ENCODE measurements around the gene SQSTM1. TPM values are rescaled to one million over a fixed set of nuclear protein-coding genes. Genes with fewer than 3 reads are reported as not detected.

SQSTM1 gene
- total RNA-seq, 1 donor from 2014 or later, result 97.0 TPM

DNA sequence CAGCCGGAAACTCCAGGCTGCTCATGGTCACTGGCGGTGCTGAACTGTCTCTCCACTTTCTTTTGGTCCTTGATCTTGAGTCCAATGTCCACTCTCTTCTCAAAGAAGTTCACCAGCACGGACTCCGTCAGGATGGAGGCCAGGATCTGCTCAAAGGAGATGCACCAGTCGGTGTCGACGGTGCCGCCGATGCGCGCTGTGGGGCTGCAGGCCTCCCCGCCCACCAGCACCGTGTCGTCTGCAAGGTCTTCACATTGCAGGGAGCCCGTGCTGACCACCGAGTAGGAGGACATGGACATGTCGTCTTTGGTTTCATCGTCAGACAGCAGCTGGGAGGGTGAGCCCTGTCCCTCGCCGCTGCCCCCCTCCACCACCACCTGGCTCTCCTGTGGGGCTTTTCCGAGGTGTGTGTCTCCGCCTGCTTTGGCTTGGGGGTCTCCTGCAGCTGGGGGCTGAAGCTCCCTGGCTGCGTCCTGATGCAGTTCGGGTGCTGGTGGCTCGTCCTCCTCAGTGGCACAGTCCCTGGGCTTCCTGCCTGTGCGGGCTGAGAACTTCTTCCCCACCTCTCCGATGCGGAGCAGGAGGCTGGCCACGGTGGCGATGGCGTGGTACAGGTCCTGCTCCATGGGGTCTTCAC is 42.9 kb downstream of the SQSTM1 start:
- TF ChIP-seq, protein P1, sequence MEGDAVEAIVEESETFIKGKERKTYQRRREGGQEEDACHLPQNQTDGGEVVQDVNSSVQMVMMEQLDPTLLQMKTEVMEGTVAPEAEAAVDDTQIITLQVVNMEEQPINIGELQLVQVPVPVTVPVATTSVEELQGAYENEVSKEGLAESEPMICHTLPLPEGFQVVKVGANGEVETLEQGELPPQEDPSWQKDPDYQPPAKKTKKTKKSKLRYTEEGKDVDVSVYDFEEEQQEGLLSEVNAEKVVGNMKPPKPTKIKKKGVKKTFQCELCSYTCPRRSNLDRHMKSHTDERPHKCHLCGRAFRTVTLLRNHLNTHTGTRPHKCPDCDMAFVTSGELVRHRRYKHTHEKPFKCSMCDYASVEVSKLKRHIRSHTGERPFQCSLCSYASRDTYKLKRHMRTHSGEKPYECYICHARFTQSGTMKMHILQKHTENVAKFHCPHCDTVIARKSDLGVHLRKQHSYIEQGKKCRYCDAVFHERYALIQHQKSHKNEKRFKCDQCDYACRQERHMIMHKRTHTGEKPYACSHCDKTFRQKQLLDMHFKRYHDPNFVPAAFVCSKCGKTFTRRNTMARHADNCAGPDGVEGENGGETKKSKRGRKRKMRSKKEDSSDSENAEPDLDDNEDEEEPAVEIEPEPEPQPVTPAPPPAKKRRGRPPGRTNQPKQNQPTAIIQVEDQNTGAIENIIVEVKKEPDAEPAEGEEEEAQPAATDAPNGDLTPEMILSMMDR (IDR thresholded peaks at IDR 0.05; ENCODE audit: partially characterized antibody, unreplicated experiment), result no peak
- Mint-ChIP-seq H3K4me3 (ENCODE audit: unreplicated experiment) (no peak overlapping the region), H3K27ac (ENCODE audit: unreplicated experiment) (no peak overlapping the region), H3K27me3 (ENCODE audit: unreplicated experiment) (no peaks in the 10 kb centered on the region), H3K9me3 (ENCODE audit: unreplicated experiment) (peaks cover 11% of the 10 kb centered on the region), H3K36me3 (ENCODE audit: unreplicated experiment) (peaks cover 6% of the 10 kb centered on the region), H3K4me1 (ENCODE audit: low read depth, unreplicated experiment) (peaks cover 8% of the 10 kb centered on the region)
- DNase-seq, result no peak

DNA sequence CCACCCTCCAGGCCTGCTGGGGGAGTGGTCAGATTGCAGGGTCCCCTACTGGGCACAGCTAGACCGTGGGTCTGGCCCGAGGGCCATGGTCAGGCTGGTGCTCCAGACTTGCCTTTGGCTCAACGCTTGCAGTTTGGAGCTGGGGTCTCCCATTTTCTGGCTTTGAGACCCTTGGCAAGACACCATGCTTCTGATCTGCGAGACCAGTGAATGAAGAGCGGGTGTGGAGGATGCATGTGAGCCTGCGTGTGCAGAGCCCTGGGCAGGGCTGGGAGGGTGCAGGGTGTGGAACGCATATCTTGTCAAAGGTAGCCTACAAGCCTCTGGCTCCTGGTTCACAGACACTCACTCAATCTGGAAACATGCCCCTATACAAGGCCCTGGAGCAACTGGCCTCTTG is 44.0 kb downstream of the SQSTM1 start:
- H3K9me3 Mint-ChIP-seq (ENCODE audit: unreplicated experiment), result peaks cover 9% of the 10 kb centered on the region
- H3K4me3 Mint-ChIP-seq (ENCODE audit: unreplicated experiment), result no peak overlapping the region
- H3K4me1 Mint-ChIP-seq (ENCODE audit: low read depth, unreplicated experiment), result peaks cover 8% of the 10 kb centered on the region
- DNase-seq, result no peak
- H3K27ac Mint-ChIP-seq (ENCODE audit: unreplicated experiment), result no peak overlapping the region
- TF ChIP-seq, protein P1 (IDR thresholded peaks at IDR 0.05; ENCODE audit: partially characterized antibody, unreplicated experiment), result no peak
- no peaks in the 10 kb centered on the region for H3K27me3 Mint-ChIP-seq (ENCODE audit: unreplicated experiment)
- H3K36me3 Mint-ChIP-seq (ENCODE audit: unreplicated experiment), result peaks cover 6% of the 10 kb centered on the region

DNA sequence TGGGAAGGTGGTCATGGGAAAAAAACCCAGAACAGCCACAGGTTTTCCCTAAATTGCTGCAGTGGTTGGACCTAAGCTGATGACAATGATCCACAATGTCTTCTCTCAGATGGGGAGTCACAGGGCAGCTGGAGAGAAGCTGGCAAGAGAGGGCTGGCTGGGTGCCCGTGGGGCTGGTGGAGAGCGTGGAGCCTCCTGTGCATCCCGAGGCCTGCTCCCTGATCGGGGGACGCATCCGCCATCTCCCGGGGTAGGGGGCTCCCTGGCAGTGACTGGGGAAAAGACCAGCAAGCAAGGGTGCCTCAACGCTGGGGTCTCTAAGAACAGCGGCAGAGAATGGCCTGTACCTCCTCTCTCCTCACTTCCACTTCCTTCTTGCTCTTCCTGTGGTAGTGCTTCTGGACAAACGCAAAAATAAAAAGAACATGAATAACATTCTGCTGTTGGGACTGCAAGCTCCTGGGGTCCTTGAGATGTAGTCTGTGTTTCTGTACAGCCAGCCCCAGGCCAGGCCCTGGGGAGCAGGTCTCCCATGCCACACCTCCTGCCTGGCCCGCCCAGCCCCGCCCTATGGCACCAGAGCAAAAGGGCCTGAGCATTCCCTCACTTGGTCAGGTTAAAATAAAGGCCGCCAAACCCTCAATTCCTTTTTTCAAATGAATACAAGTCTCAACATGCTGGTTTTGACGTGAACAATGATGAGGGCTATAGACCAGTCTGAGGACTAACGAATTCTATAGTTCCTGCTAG is 45.0 kb downstream of the SQSTM1 start:
- TF ChIP-seq, protein P1 (IDR thresholded peaks at IDR 0.05; ENCODE audit: partially characterized antibody, unreplicated experiment), result no peak
- Mint-ChIP-seq H3K27me3 (ENCODE audit: unreplicated experiment) (peaks cover under 1% of the 10 kb centered on the region), H3K4me3 (ENCODE audit: unreplicated experiment) (no peak overlapping the region), H3K4me1 (ENCODE audit: low read depth, unreplicated experiment) (peaks cover 5% of the 10 kb centered on the region), H3K9me3 (ENCODE audit: unreplicated experiment) (peaks cover 9% of the 10 kb centered on the region), H3K36me3 (ENCODE audit: unreplicated experiment) (peaks cover 6% of the 10 kb centered on the region), H3K27ac (ENCODE audit: unreplicated experiment) (no peak overlapping the region)
- no peak for DNase-seq

DNA sequence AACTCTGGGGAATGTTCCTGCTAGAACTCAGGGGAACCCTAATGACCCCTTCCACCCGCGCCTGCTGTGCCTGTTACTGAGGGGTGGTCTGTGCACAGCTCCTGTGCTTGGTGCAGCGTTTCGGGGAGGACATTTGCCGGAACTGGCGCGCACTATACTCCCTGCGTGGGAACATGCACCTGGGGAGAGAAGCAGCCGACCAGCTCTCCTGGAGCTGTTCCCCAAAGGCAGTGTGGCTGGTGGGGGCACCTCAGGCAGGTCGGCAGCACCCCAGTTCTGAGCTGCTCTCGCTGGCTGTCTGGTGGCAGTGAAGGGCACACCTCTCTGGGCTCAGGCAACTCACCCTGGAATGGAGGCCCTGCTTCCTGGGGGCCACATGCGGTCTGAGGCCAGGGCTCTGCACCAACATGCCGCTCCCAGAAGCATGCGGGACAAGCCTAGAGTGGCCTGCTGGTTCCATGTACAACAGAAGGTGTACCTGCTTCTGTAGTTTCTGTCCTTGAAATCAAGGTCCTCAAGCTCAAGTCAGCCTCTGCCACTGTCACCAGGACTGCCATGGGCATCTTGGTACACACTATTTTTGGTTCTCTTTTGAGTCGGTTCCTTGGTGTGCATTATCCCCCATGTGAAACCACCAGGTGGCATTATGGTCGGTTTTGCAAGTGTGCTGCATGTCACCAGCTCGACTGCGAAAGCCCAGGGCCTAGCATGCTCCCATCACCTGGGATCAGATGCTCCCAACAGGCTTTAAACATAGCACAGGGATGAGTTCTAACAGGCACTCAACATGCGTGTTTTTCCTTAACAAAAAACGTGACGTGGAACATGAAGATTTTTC is 45.8 kb downstream of the SQSTM1 start:
- TF ChIP-seq, protein P1 (IDR thresholded peaks at IDR 0.05; ENCODE audit: partially characterized antibody, unreplicated experiment), result no peak
- Mint-ChIP-seq H3K27ac (ENCODE audit: unreplicated experiment) (no peak overlapping the region), H3K27me3 (ENCODE audit: unreplicated experiment) (peaks cover 5% of the 10 kb centered on the region), H3K4me3 (ENCODE audit: unreplicated experiment) (no peak overlapping the region), H3K9me3 (ENCODE audit: unreplicated experiment) (peaks cover 13% of the 10 kb centered on the region), H3K36me3 (ENCODE audit: unreplicated experiment) (peaks cover 6% of the 10 kb centered on the region), H3K4me1 (ENCODE audit: low read depth, unreplicated experiment) (peaks cover 7% of the 10 kb centered on the region)
- DNase-seq, result no peak
